ENCODE results near the gene NUMA1. TPM values are rescaled to one million over a fixed set of nuclear protein-coding genes. Genes with fewer than 3 reads are reported as not detected.

Gene NUMA1
- total RNA-seq, 1 experiment from 2014 or later = 132 TPM

DNA sequence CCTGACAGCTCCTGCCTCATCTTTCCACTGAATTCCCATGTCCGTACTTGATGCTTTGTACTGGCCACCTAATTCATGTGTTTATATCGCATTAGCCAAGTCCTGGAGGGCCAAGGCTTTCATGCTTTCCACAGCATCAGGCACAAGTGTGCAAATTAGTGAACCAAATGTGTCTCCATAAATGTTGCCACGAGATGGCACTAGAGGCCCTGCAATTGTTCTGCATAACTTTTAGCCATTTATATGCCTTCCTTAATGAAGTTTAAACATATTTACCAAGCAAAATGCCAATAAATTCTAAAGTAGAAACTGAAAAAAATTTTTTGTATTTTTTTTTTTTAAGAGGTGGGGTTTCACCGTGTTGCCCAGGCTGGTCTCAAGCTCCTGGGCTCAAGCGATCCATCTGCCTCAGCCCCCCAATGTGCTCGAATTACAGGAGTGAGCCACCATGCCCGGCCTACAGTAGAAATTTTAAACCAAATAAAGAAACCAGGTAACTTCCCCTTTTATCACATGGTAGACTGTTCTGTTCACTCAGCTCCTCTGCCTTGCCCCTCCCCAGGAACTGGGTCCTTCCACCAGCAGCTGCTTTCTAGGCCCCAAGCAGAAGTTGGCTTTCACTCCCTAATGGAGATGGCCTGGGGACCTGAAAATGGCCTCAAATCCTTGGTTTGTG lies 102.5 kb downstream of the NUMA1 start:
- peak; percentile 53 for DNase-seq (ENCODE audit: low read depth)

DNA sequence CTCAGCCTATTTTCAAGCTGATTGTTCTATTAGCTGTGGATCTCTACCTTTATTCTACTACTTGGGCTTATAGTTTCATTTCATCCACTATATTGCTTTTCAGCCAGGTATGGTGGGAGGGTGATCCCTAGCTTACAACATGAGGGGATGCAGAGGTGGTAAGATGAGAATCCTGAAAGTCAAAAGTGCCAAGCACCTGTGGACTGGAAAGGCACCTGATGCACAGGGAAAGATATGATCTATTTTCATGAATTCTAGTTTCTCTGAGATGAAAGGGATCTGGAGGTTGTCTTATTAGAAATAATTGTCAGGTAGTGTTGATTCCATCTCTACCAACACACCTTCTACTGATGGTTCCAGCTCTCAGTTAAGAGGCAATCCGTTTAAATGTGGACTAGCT lies 103.3 kb downstream of the NUMA1 start:
- no peak for DNase-seq (ENCODE audit: low read depth)

DNA sequence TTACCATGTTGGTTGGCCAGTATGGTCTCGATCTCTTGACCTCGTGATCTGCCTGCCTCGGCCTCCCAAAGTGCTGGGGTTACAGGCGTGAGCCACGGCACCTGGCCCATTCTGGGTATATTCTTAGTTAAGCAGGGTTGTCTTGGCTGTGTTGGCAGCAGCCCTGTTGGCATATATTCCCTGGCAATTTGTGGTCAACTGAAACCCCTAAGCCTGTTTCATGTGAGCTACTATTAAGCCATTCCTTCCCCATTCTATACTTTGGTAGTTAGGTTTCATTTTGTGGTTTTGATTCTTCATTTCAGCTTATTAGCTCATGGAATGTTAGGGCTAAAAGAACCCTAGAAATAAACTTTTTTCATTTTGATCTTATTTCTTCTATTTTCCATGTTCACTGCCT lies 103.8 kb downstream of the NUMA1 start:
- no peak for DNase-seq (ENCODE audit: low read depth)

DNA sequence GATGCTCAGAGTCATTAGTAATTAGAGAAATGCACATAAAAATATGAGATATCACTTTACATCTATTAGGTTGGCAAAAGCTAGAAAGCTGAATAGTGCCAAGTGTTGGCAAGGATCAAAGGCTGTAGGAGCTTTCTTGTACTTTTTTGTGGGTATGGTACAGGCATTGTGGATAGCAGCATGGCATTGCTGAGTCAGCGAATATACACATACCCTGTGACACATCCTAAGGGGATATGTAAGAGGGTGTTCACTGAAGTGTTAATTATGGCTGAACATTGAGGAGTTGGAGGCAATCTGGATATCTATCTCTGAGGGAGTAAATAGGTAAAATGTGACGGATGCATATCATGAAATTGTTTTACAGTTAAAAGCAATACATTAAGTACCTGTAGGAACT lies 108.7 kb downstream of the NUMA1 start:
- DNase-seq (ENCODE audit: low read depth) = no peak

DNA sequence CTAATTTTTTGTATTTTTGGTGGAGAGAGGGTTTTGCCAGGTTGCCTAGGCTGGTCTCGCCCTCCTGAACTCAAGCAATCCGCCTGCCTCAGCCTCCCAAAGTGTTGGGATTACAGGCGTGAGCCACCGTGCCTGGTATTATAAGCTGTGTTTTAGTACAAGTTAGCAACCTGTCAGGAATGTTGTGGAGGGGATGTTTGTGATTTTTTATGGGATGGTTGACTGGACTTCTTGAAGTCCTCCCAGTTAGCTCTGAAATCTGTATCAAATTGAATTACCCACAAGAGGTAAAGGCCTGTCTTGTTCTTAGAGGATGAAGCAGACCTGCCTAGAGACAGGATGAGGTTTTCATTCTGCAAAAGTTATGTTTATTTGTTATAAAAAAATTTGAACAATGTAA lies 115.7 kb downstream of the NUMA1 start:
- no peak for DNase-seq (ENCODE audit: low read depth)

DNA sequence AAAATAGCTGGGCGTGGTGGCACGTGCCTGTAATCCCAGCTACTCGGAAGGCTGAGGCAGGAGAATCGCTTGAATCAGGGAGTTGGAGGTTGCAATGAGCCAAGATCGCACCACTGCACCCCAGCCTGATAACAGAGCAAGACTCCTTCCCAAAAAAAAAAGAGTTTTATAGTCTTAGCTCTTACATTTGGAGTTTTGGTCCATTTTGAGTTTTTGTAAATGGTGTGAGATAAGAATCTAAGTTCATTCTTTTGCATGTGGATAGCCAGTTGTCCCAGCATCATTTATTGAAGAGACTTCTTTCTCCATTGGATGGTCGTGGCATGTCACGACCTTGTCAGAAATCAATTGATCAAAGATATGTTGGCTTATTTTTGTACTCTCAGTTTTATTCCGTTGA lies 116.9 kb downstream of the NUMA1 start:
- DNase-seq (ENCODE audit: low read depth) = no peak

DNA sequence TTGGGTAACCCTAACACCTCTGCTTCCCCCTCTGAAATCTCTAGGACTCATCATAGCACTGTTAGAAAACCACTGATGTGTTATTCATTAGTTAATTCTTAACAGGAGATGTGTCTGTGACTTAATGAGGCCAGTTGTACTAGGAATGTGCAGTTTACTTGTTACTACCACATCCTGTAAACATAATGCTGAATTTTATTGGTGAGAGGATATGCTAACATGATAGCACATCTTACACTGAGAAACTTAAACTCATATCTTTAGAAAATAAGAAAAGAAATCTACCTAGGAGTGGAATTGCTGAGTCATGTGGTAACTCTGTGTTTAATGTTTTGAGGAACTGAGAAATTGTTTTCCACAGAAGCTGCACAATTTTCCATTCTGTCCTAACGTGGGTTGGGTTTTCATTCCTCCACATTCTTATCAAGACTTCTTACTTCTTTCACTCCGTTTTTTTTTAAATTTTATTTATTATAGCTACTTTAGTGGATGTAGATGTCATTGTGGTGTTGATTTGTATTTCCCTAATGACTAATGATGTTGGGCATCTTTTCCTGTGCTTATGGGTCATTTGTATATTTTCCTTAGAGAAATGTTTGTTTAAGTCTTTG lies 117.8 kb downstream of the NUMA1 start:
- DNase-seq (ENCODE audit: low read depth) = peak; percentile 45

DNA sequence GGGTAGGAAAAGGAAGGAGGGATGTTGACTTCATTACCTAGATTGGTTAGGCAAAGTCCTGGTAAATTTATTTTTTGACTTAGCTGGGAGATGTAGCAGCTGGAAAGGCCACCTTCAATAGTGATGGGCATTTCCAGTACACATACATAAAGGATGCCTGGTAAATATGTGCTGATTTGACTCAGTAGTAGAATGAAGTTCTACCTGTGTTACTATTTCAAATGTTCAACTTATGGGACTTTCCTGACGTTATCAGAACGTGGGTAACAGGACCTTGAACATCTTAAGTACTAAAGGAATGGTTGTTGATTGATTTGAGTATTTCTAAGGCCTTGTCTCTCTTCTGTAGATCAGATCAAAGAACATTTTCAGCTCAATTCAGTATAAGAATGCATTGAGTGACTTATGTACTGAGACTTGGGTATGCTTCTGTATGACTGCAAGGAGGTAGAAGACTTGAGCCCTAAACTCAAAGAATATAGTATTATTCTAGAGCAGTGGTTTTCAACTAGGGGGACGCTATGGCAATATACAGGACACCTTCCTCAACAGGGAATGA lies 124.4 kb downstream of the NUMA1 start:
- no peak for DNase-seq (ENCODE audit: low read depth)

Other genes with a start within 250 kb of the NUMA1 start
- not detected in 2 replicates for gene DEFB108B, start 247.3 kb downstream of the NUMA1 start, total RNA-seq (2014; rRNA removed)
- gene DEFB131B, start 202.1 kb downstream of the NUMA1 start, total RNA-seq (2014; rRNA removed) = not detected in 2 replicates
- gene XNDC1N, start 151.9 kb downstream of the NUMA1 start, total RNA-seq (2014; rRNA removed) = 3.7 and 6.9 TPM in 2 replicates
- gene RNF121, start 151.5 kb downstream of the NUMA1 start, total RNA-seq (2014; rRNA removed) = 26.1 and 28.4 TPM in 2 replicates
- 0.90 and 1.8 TPM in 2 replicates for gene IL18BP, start 81.6 kb downstream of the NUMA1 start, total RNA-seq (2014; rRNA removed)
- gene LRRC51, start 308 bp upstream of the NUMA1 start, total RNA-seq (2014; rRNA removed) = 6.4 and 7.8 TPM in 2 replicates
- gene LAMTOR1, start 22.8 kb upstream of the NUMA1 start, total RNA-seq (2014; rRNA removed) = 150 and 155 TPM in 2 replicates
- gene TOMT, start 25.4 kb upstream of the NUMA1 start, total RNA-seq (2014; rRNA removed) = not detected in 2 replicates
- 33.9 and 42.8 TPM in 2 replicates for gene ANAPC15, start 32.2 kb upstream of the NUMA1 start, total RNA-seq (2014; rRNA removed)
- not detected in 2 replicates for gene FOLR3, start 55.2 kb upstream of the NUMA1 start, total RNA-seq (2014; rRNA removed)
- gene FOLR1, start 111.6 kb upstream of the NUMA1 start, total RNA-seq (2014; rRNA removed) = 0.17 TPM in 1 of 2 replicates, not detected in the other
- not detected in 2 replicates for gene FOLR2, start 136.3 kb upstream of the NUMA1 start, total RNA-seq (2014; rRNA removed)
- gene INPPL1, start 144.2 kb upstream of the NUMA1 start, total RNA-seq (2014; rRNA removed) = 72.8 and 140 TPM in 2 replicates
- gene PHOX2A, start 163.6 kb upstream of the NUMA1 start, total RNA-seq (2014; rRNA removed) = not detected in 2 replicates